ENCODE results near the gene MAGT1.

- TF ChIP-seq CTCF (IDR thresholded peaks at IDR 0.05) = no peak
- TF ChIP-seq POLR2AphosphoS5 (IDR thresholded peaks at IDR 0.05) = no peak
Measured at GRCh38 chrX:77893713-77894112, 1.5 kb downstream of the MAGT1 start.

Data from prostate gland (tissue), 2 donors.